Measurements from ENCODE around the gene MAPKAPK2. TPM values are rescaled to one million over a fixed set of nuclear protein-coding genes. Genes with fewer than 3 reads are reported as not detected.

MAPKAPK2 gene
- polyA plus RNA-seq, 3 donors: 1.6 to 56.9 (median 2.2) TPM

DNA sequence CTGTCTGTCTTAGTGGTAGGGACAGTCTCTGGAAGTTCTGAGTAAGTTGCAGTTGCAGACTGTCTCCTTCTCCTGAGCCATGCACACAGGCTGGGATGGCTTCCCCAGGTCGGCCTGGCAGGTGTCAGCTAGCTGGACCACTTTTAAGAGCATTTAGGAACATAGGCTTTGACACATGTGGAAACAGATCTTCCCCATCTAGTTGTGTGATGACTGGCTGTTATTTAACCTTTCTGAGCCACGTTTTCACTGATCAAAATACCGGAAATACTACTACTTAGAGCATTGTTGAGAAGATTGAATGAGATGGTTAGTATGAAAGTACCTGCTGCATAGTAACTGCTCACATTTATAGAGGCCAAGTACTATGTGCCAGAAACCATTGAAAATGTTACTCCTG is 6.2 kb upstream of the MAPKAPK2 start:
- Mint-ChIP-seq H3K36me3 (peaks cover 7% of the 10 kb centered on the region in 2 donors), H3K27ac (no peak overlapping the region), H3K27me3 (ENCODE audit: low read depth in 3 of 3) (peaks cover 18 to 24% (median 21%) of the 10 kb centered on the region in 3 donors), H3K4me3 (no peak overlapping the region), H3K4me1 (peaks cover 24% of the 10 kb centered on the region), H3K9me3 (peaks cover 0 to 2% (median 0%) of the 10 kb centered on the region in 7 donors)
- 100% methylated on average over 1 of the region's 3 CpGs for WGBS (ENCODE audit: insufficient coverage)
- H3K9me3 ChIP-seq (replicated peaks in 1 of 2; ENCODE audit: control insufficient read depth in 1 of 2, insufficient read depth in 1 of 2, low read length in 2 of 2): no peaks in the 10 kb centered on the region
- H3K4me3 ChIP-seq (replicated peaks in 1 of 3; ENCODE audit: low read depth in 2 of 3, low read length in 3 of 3): no peak overlapping the region
- H4K20me1 ChIP-seq (ENCODE audit: insufficient read depth, low read length): peaks cover 48% of the 10 kb centered on the region
- TF ChIP-seq CTCF (IDR thresholded peaks at IDR 0.05): no peak
- H2AFZ ChIP-seq (ENCODE audit: insufficient read depth, low read depth, low read length, poor library complexity, severe bottlenecking): no peak overlapping the region
- H3K4me1 ChIP-seq (ENCODE audit: control insufficient read depth in 1 of 2, insufficient read depth in 2 of 2, low read length in 2 of 2): peaks cover 32 to 38% of the 10 kb centered on the region in 2 donors
- no peak overlapping the region for H3K27ac ChIP-seq (ENCODE audit: low read depth in 1 of 2, low read length in 2 of 2)
- H3K36me3 ChIP-seq (replicated peaks in 1 of 2; ENCODE audit: control insufficient read depth in 1 of 2, insufficient read depth in 2 of 2, low read length in 2 of 2): no peaks in the 10 kb centered on the region
- no peak overlapping the region for H3K4me2 ChIP-seq (replicated peaks; ENCODE audit: extremely low read depth, low read length, poor library complexity, severe bottlenecking)
- intact Hi-C loops (cut with micrococcal nuclease): no loop called here
- H3K79me2 ChIP-seq (ENCODE audit: insufficient read depth, low read length): no peaks in the 10 kb centered on the region
- no peak overlapping the region for H3K9ac ChIP-seq (ENCODE audit: insufficient read depth, low read length, poor library complexity, severe bottlenecking)
- DNase-seq: no peak
- peaks cover 0 to 4% of the 10 kb centered on the region in 2 donors for H3K27me3 ChIP-seq (ENCODE audit: control insufficient read depth in 2 of 2, insufficient read depth in 2 of 2, low read length in 2 of 2)

GRCh38 chr1:206679738-206680211 is 4.9 kb upstream of the MAPKAPK2 start:
- H3K36me3 ChIP-seq (replicated peaks in 1 of 2; ENCODE audit: control insufficient read depth in 1 of 2, insufficient read depth in 2 of 2, low read length in 2 of 2): no peaks in the 10 kb centered on the region
- peaks cover 0 to 4% of the 10 kb centered on the region in 2 donors for H3K27me3 ChIP-seq (ENCODE audit: control insufficient read depth in 2 of 2, insufficient read depth in 2 of 2, low read length in 2 of 2)
- intact Hi-C loops (cut with micrococcal nuclease): no loop called here
- H3K4me3 Mint-ChIP-seq: peak overlapping the region; percentile 65 to 78
- no peaks in the 10 kb centered on the region for H3K9me3 ChIP-seq (replicated peaks in 1 of 2; ENCODE audit: control insufficient read depth in 1 of 2, insufficient read depth in 1 of 2, low read length in 2 of 2)
- peak; percentile 68 to 86 (median 86) for DNase-seq
- peaks cover 32% of the 10 kb centered on the region for H3K4me1 Mint-ChIP-seq
- 0% methylated on average over 2 of the region's 5 CpGs for WGBS (ENCODE audit: insufficient coverage)
- H3K4me1 ChIP-seq (ENCODE audit: control insufficient read depth in 1 of 2, insufficient read depth in 2 of 2, low read length in 2 of 2): peaks cover 31 to 37% of the 10 kb centered on the region in 2 donors
- peak overlapping the region; percentile 45 for H3K4me2 ChIP-seq (replicated peaks; ENCODE audit: extremely low read depth, low read length, poor library complexity, severe bottlenecking)
- H3K27ac ChIP-seq (ENCODE audit: low read depth in 1 of 2, low read length in 2 of 2): peak overlapping the region in 1 of 2 donors; percentile 39
- H2AFZ ChIP-seq (ENCODE audit: insufficient read depth, low read depth, low read length, poor library complexity, severe bottlenecking): no peak overlapping the region
- TF ChIP-seq CTCF (IDR thresholded peaks at IDR 0.05): no peak
- H3K36me3 Mint-ChIP-seq: peaks cover 7% of the 10 kb centered on the region in 2 donors
- no peak overlapping the region for H3K9ac ChIP-seq (ENCODE audit: insufficient read depth, low read length, poor library complexity, severe bottlenecking)
- peaks cover 45% of the 10 kb centered on the region for H4K20me1 ChIP-seq (ENCODE audit: insufficient read depth, low read length)
- H3K9me3 Mint-ChIP-seq: peaks cover 0 to 2% (median 0%) of the 10 kb centered on the region in 7 donors
- H3K27me3 Mint-ChIP-seq (ENCODE audit: low read depth in 3 of 3): peaks cover 15 to 22% (median 19%) of the 10 kb centered on the region in 3 donors
- H3K27ac Mint-ChIP-seq: peak overlapping the region; percentile 57 to 94 (median 90)
- no peaks in the 10 kb centered on the region for H3K79me2 ChIP-seq (ENCODE audit: insufficient read depth, low read length)
- peak overlapping the region in 1 of 3 experiments; percentile 37 for H3K4me3 ChIP-seq (replicated peaks in 1 of 3; ENCODE audit: low read depth in 2 of 3, low read length in 3 of 3)

Data from CD14-positive monocyte (primary cell).